ENCODE data around the gene RARB. TPM values are rescaled to one million over a fixed set of nuclear protein-coding genes. Genes with fewer than 3 reads are reported as not detected.

RARB gene
- total RNA-seq, 1 donor from 2014 or later: not detected

- peaks cover 2% of the 10 kb centered on the region for H3K27me3 Mint-ChIP-seq (ENCODE audit: unreplicated experiment)
- no peak overlapping the region for H3K27ac Mint-ChIP-seq (ENCODE audit: unreplicated experiment)
- peaks cover 16% of the 10 kb centered on the region for H3K4me1 Mint-ChIP-seq (ENCODE audit: unreplicated experiment)
- H3K36me3 Mint-ChIP-seq (ENCODE audit: low read depth, unreplicated experiment): no peaks in the 10 kb centered on the region
- H3K4me3 Mint-ChIP-seq (ENCODE audit: unreplicated experiment): no peak overlapping the region
- no peak for DNase-seq (ENCODE audit: low spot score)
- TF ChIP-seq CTCF (IDR thresholded peaks at IDR 0.05; ENCODE audit: unreplicated experiment): no peak
- no peaks in the 10 kb centered on the region for H3K9me3 Mint-ChIP-seq (ENCODE audit: unreplicated experiment)
Observed at GRCh38 chr3:25442486-25442885, 14.4 kb downstream of the RARB start.

DNA sequence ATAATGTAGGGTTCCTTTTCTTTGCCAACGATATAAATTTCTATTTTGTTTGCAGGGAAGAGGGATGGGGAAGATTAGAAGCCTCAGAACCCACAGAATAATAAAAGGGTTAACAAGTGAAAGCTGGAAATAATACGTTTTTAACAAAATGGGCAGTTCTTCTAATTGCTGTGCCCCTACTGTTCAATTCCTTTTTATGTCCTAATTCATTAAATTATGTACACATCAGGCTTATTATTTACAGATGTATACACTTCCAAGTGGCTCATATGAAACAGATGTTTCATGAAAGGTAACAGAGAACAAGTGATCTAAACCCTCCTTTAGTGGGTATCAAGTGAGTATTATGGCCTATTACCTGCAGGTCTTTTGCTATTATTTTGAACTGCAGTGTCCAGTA lies 16.2 kb downstream of the RARB start:
- no peak for DNase-seq (ENCODE audit: low spot score)
- peaks cover 7% of the 10 kb centered on the region for H3K4me1 Mint-ChIP-seq (ENCODE audit: unreplicated experiment)
- H3K27ac Mint-ChIP-seq (ENCODE audit: unreplicated experiment): no peak overlapping the region
- H3K9me3 Mint-ChIP-seq (ENCODE audit: unreplicated experiment): no peaks in the 10 kb centered on the region
- H3K27me3 Mint-ChIP-seq (ENCODE audit: unreplicated experiment): peaks cover 2% of the 10 kb centered on the region
- no peak overlapping the region for H3K4me3 Mint-ChIP-seq (ENCODE audit: unreplicated experiment)
- H3K36me3 Mint-ChIP-seq (ENCODE audit: low read depth, unreplicated experiment): no peaks in the 10 kb centered on the region
- TF ChIP-seq CTCF (IDR thresholded peaks at IDR 0.05; ENCODE audit: unreplicated experiment): no peak

GRCh38 chr3:25445731-25446130 lies 17.7 kb downstream of the RARB start:
- no peaks in the 10 kb centered on the region for H3K9me3 Mint-ChIP-seq (ENCODE audit: unreplicated experiment)
- H3K36me3 Mint-ChIP-seq (ENCODE audit: low read depth, unreplicated experiment): no peaks in the 10 kb centered on the region
- peaks cover 1% of the 10 kb centered on the region for H3K27me3 Mint-ChIP-seq (ENCODE audit: unreplicated experiment)
- H3K4me3 Mint-ChIP-seq (ENCODE audit: unreplicated experiment): no peak overlapping the region
- TF ChIP-seq CTCF (IDR thresholded peaks at IDR 0.05; ENCODE audit: unreplicated experiment): no peak
- H3K4me1 Mint-ChIP-seq (ENCODE audit: unreplicated experiment): peaks cover 7% of the 10 kb centered on the region
- no peak overlapping the region for H3K27ac Mint-ChIP-seq (ENCODE audit: unreplicated experiment)
- no peak for DNase-seq (ENCODE audit: low spot score)

DNA sequence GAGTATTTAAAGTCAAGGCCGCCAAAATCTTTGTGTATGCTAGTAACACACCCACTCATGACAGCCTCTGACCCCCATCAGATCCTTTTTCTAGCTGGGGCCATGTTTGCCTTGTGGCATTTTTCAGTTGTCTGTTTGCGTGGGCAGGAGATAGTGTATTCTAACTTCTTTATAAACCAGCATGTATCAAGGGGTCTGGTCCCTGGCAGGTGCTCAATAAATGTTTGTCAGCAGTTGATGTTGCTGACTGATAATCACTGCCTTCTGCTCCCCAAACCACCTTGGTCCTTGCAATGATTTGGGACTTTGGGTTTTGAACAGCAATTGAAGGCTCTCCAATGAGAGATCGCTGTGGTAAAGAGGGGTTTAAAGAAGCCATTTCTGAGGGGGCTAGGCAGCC lies 19.2 kb downstream of the RARB start:
- Mint-ChIP-seq H3K27me3 (ENCODE audit: unreplicated experiment) (no peaks in the 10 kb centered on the region), H3K36me3 (ENCODE audit: low read depth, unreplicated experiment) (no peaks in the 10 kb centered on the region), H3K9me3 (ENCODE audit: unreplicated experiment) (no peaks in the 10 kb centered on the region), H3K4me3 (ENCODE audit: unreplicated experiment) (no peak overlapping the region), H3K4me1 (ENCODE audit: unreplicated experiment) (peaks cover 7% of the 10 kb centered on the region), H3K27ac (ENCODE audit: unreplicated experiment) (no peak overlapping the region)
- TF ChIP-seq CTCF (IDR thresholded peaks at IDR 0.05; ENCODE audit: unreplicated experiment): no peak
- no peak for DNase-seq (ENCODE audit: low spot score)

DNA sequence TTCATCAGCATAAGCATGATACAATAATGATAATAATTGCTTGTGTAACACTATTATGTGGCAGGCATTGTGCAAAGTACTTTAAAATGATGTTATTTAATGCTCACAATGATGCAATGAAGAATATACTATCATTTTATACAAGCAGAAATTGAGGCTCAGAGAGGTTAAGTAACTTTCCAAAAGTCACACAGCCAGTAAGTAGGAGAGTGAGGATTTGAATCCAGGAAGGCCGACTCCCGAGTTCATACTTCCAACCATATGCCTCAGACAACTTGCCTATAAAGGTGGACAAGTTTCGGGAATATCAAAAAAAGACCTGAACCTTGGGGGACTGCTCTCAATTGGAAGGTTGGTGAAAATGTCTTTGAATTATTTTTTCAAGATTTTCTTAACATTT lies 19.9 kb downstream of the RARB start:
- no peaks in the 10 kb centered on the region for H3K27me3 Mint-ChIP-seq (ENCODE audit: unreplicated experiment)
- peaks cover under 1% of the 10 kb centered on the region for H3K4me1 Mint-ChIP-seq (ENCODE audit: unreplicated experiment)
- DNase-seq (ENCODE audit: low spot score): no peak
- TF ChIP-seq CTCF (IDR thresholded peaks at IDR 0.05; ENCODE audit: unreplicated experiment): no peak
- H3K27ac Mint-ChIP-seq (ENCODE audit: unreplicated experiment): no peak overlapping the region
- H3K4me3 Mint-ChIP-seq (ENCODE audit: unreplicated experiment): no peak overlapping the region
- H3K9me3 Mint-ChIP-seq (ENCODE audit: unreplicated experiment): no peaks in the 10 kb centered on the region
- H3K36me3 Mint-ChIP-seq (ENCODE audit: low read depth, unreplicated experiment): no peaks in the 10 kb centered on the region

Data from endothelial cell (in vitro differentiated cells).